H1 (cell line): ENCODE data around the gene RNF4. TPM values are rescaled to one million over a fixed set of nuclear protein-coding genes. Genes with fewer than 3 reads are reported as not detected.
"Not testable (repeated sequence)": the region's sequence is repeated elsewhere in the genome, so short reads cannot be mapped to it uniquely, and the experiment has no call there.

Experiments
- CTCF ChIA-PET: fragments of 300-600 bp; sonication (Branson Sonifier 250); formaldehyde crosslinking; loops from one replicate; lab custom pipeline; 2021; ENCODE audit not compliant: partially characterized antibody; lab: Charles Lee
- POLR2A ChIA-PET: fragments of 300-600 bp; sonication (Branson Sonifier 250); formaldehyde crosslinking; loops from one replicate; lab custom pipeline; 2021; ENCODE audit warnings: inconsistent platforms; ENCODE audit not compliant: partially characterized antibody; lab: Charles Lee
- DNase-seq, 2 experiments: peaks; one replicate each; pipeline versions ENCODE4 v3.0.0 to v3.0.0-alpha.2; 2010 to 2022; ENCODE audit warnings: low spot score in 2 of 2, low read depth in 1 of 2, mixed read lengths in 1 of 2
- FAIRE-seq: peaks from 2 replicates; lab custom pipeline; 2011; peaks lifted over from hg19 to GRCh38; lab: Jason Lieb, UNC
- H2AFZ ChIP-seq: 2 replicates; pipeline ENCODE4 v1.8.1; 2012; ENCODE audit warnings: low read length, inconsistent platforms
- H2AK5ac ChIP-seq: 2 replicates; pipeline ENCODE4 v1.6.1; 2013; ENCODE audit warnings: low read depth, low read length
- H2BK120ac ChIP-seq: replicated peaks from 2 replicates; pipeline ENCODE3; 2013; ENCODE audit warnings: low read depth, low read length, inconsistent platforms
- H2BK12ac ChIP-seq: 2 replicates; pipeline ENCODE4 v1.6.1; 2013; ENCODE audit warnings: low read depth, low read length
- H2BK15ac ChIP-seq: 2 replicates; pipeline ENCODE4 v1.6.1; 2013; ENCODE audit warnings: low read length
- H2BK20ac ChIP-seq: 2 replicates; pipeline ENCODE4 v1.6.1; 2013; ENCODE audit warnings: low read length
- H2BK5ac ChIP-seq: 2 replicates; pipeline ENCODE4 v1.6.1; 2013; ENCODE audit warnings: low read depth, low read length
- H3K14ac ChIP-seq: 2 replicates; pipeline ENCODE4 v1.6.1; 2013; ENCODE audit warnings: inconsistent platforms; ENCODE audit not compliant: insufficient read length
- H3K18ac ChIP-seq: 2 replicates; pipeline ENCODE4 v1.6.1; 2013; ENCODE audit warnings: low read length; ENCODE audit errors: extremely low read depth
- H3K23ac ChIP-seq: 2 replicates; pipeline ENCODE4 v1.6.1; 2013; ENCODE audit warnings: inconsistent platforms; ENCODE audit not compliant: insufficient read length
- H3K23me2 ChIP-seq: 2 replicates; pipeline ENCODE4 v1.6.1; 2013; ENCODE audit warnings: low read depth, low read length
- H3K27ac ChIP-seq: 2 replicates; pipeline ENCODE4 v1.6.1; 2011; ENCODE audit warnings: low read depth, low read length, inconsistent platforms
- H3K27me3 ChIP-seq, 4 experiments: replicated peaks in 1 of 4; 1 replicate in 1 of 4; 2 replicates in 3 of 4; pipeline versions ENCODE4 v1.6.1 to v1.8.1; 2011 to 2013; ENCODE audit warnings: low read length in 3 of 4, mild to moderate bottlenecking in 3 of 4, inconsistent platforms in 2 of 4, mixed read lengths in 2 of 4, moderate library complexity in 1 of 4; ENCODE audit not compliant: control insufficient read depth in 3 of 4, insufficient read depth in 3 of 4; ENCODE audit errors: extremely low read depth in 1 of 4
- H3K36me3 ChIP-seq, 4 experiments: 2 replicates each; pipeline versions ENCODE4 v1.6.1 to v1.8.1; 2011 to 2013; ENCODE audit warnings: mild to moderate bottlenecking in 4 of 4, low read length in 3 of 4, moderate library complexity in 2 of 4, control low read depth in 1 of 4, inconsistent platforms in 1 of 4; ENCODE audit not compliant: insufficient read depth in 4 of 4, control insufficient read depth in 2 of 4
- H3K4ac ChIP-seq: replicated peaks from 2 replicates; pipeline ENCODE3; 2013; ENCODE audit warnings: low read length, low read depth, mixed read lengths, inconsistent platforms; ENCODE audit not compliant: insufficient read length
- H3K4me1 ChIP-seq, 4 experiments: replicated peaks in 1 of 4; 1 replicate in 1 of 4; 2 replicates in 3 of 4; pipeline versions ENCODE4 v1.6.1 to v1.8.1; 2011 to 2013; ENCODE audit warnings: low read length in 3 of 4, inconsistent platforms in 2 of 4, mixed read lengths in 1 of 4; ENCODE audit not compliant: insufficient read depth in 4 of 4, control insufficient read depth in 3 of 4
- H3K4me2 ChIP-seq, 2 experiments: 2 replicates each; pipeline versions ENCODE4 v1.6.1 to v1.8.1; 2011 to 2013; ENCODE audit warnings: low read depth in 2 of 2, low read length in 2 of 2, control low read depth in 1 of 2, inconsistent platforms in 1 of 2, mild to moderate bottlenecking in 1 of 2; ENCODE audit not compliant: insufficient read depth in 1 of 2
- H3K4me3 ChIP-seq, 4 experiments: fragments of 200-600, 300-600 bp in 1 of 4; sonication (generic), shearing (Covaris generic), sonication (Bioruptor Twin) in 1 of 4; 2 replicates each; pipeline versions ENCODE4 v1.5.1 to v1.8.1; 2011 to 2016; ENCODE audit warnings: low read length in 4 of 4, low read depth in 3 of 4, control low read depth in 2 of 4, inconsistent platforms in 2 of 4, mild to moderate bottlenecking in 2 of 4, mixed read lengths in 1 of 4, moderate library complexity in 1 of 4; ENCODE audit not compliant: insufficient read depth in 2 of 4; ENCODE audit errors: extremely low read depth in 1 of 4
- H3K56ac ChIP-seq: replicated peaks from 2 replicates; pipeline ENCODE3; 2013; ENCODE audit warnings: low read depth, mild to moderate bottlenecking, mixed read lengths, low read length, inconsistent platforms; ENCODE audit not compliant: insufficient read length
- H3K79me1 ChIP-seq: 2 replicates; pipeline ENCODE4 v1.6.1; 2013; ENCODE audit warnings: low read depth, low read length, control low read depth
- H3K79me2 ChIP-seq, 2 experiments: 2 replicates each; pipeline versions ENCODE4 v1.6.1 to v1.8.1; 2012 to 2013; ENCODE audit warnings: low read length in 2 of 2, mild to moderate bottlenecking in 2 of 2, inconsistent platforms in 1 of 2; ENCODE audit not compliant: insufficient read depth in 2 of 2, control insufficient read depth in 1 of 2
- H3K9ac ChIP-seq, 4 experiments: replicated peaks in 1 of 4; 1 replicate in 1 of 4; 2 replicates in 3 of 4; pipeline versions ENCODE4 v1.6.1 to v1.8.1; 2011 to 2013; ENCODE audit warnings: low read depth in 3 of 4, low read length in 3 of 4, control low read depth in 2 of 4, mild to moderate bottlenecking in 2 of 4, moderate library complexity in 2 of 4, inconsistent platforms in 1 of 4; ENCODE audit errors: extremely low read depth in 1 of 4
- H3K9me3 ChIP-seq, 2 experiments: 2 replicates each; pipeline versions ENCODE4 v1.6.1 to v1.8.1; 2012 to 2013; ENCODE audit warnings: mild to moderate bottlenecking in 2 of 2, moderate library complexity in 2 of 2, control low read depth in 1 of 2, inconsistent platforms in 1 of 2, low read depth in 1 of 2, low read length in 1 of 2, mixed read lengths in 1 of 2; ENCODE audit not compliant: insufficient read depth in 2 of 2
- H4K20me1 ChIP-seq, 2 experiments: replicated peaks in 1 of 2; 2 replicates each; pipeline versions ENCODE3 to v1.8.1; 2011 to 2013; ENCODE audit warnings: inconsistent platforms in 2 of 2, low read length in 2 of 2, mild to moderate bottlenecking in 1 of 2; ENCODE audit not compliant: insufficient read depth in 2 of 2, control insufficient read depth in 1 of 2
- H4K5ac ChIP-seq: 2 replicates; pipeline ENCODE4 v1.6.1; 2013; ENCODE audit warnings: low read length, low read depth, mixed read lengths, inconsistent platforms; ENCODE audit not compliant: insufficient read length
- H4K8ac ChIP-seq: 2 replicates; pipeline ENCODE4 v1.8.0; 2013; ENCODE audit warnings: mild to moderate bottlenecking, moderate library complexity, low read length, inconsistent platforms; ENCODE audit not compliant: insufficient read depth; ENCODE audit errors: extremely low read depth
- H4K91ac ChIP-seq: replicated peaks from 2 replicates; pipeline ENCODE3; 2013; ENCODE audit warnings: low read length, mixed read lengths, inconsistent platforms; ENCODE audit not compliant: insufficient read length
- WGBS, 2 experiments: shearing (Covaris generic) in 1 of 2; methylation state at CpG; one replicate each; pipeline versions ENCODE4 v1.1.6 to v1.1.7; 2013 to 2015; ENCODE audit warnings: low lambda C conversion rate in 2 of 2, mixed read lengths in 2 of 2, inconsistent platforms in 1 of 2, low coverage in 1 of 2, missing lambda C conversion rate in 1 of 2; ENCODE audit not compliant: insufficient replicate concordance in 2 of 2, insufficient coverage in 1 of 2, insufficient read length in 1 of 2; ENCODE audit errors: extremely low coverage in 1 of 2, missing lambda C conversion rate in 1 of 2; 5-methylcytosine and 5-hydroxymethylcytosine counted together
- polyA plus RNA-seq, 7 experiments: library from polyadenylated mRNA; depleted of rRNA in 3 of 7; stranded (reverse) in 5 of 7; unstranded in 2 of 7; fragments of >200 nt in 5 of 7; fragments of 200-250 nt in 2 of 7; gene quantifications; 1 replicate in 5 of 7; 2 replicates in 1 of 7; 4 replicates in 1 of 7; pipeline versions ENCODE4 v1.2.1 to v1.2.3, GENCODE V29; 2011 to 2013; ENCODE audit warnings: missing spikeins in 2 of 7, mixed read lengths in 2 of 7
- total RNA-seq: library from RNA; stranded (reverse); fragmentation: NEBNext Ultra II Directional; extraction: Animal tissue kit (Norgen Biotek cat#: 25700); gene quantifications from 2 replicates; pipeline ENCODE4 v1.2.1, GENCODE V29; 2021

RNF4 gene
- total and polyA plus RNA-seq, 2 of the 8 experiments (the other 6 are each of a cell fraction or from before 2014, with no cell fraction given): 68.2 to 78.9 TPM

- ChIA-PET CTCF (interaction anchor here (1.2 kb wide), 1 partner anchor 125 kb away, joined by 3 read pairs; no protein-coding TSS in a partner anchor), POLR2A (interaction anchor here (3.6 kb wide), 1 partner anchor 11 kb away, joined by 14 read pairs; the partner anchor contains the start of gene FAM193A)
- H4K20me1 ChIP-seq, H2BK5ac ChIP-seq, FAIRE-seq, H3K4me3 ChIP-seq, H4K8ac ChIP-seq, H2BK20ac ChIP-seq, H3K23me2 ChIP-seq, H4K5ac ChIP-seq, DNase-seq, H3K56ac ChIP-seq, H3K9ac ChIP-seq, H4K91ac ChIP-seq, H3K14ac ChIP-seq, H3K4me1 ChIP-seq, H3K23ac ChIP-seq, H3K4me2 ChIP-seq, H3K27ac ChIP-seq, H2AK5ac ChIP-seq, H3K79me1 ChIP-seq, H3K36me3 ChIP-seq, H3K4ac ChIP-seq, H3K27me3 ChIP-seq, H2BK120ac ChIP-seq, H2BK12ac ChIP-seq, H3K9me3 ChIP-seq, H2BK15ac ChIP-seq, H3K18ac ChIP-seq, H2AFZ ChIP-seq: not testable (repeated sequence)
- H3K79me2 ChIP-seq: peaks cover 28 to 92% of the 10 kb centered on the region in 2 experiments
- 94% methylated on average over 16 of the region's 16 CpGs; no CpG with 5 or more reads in 1 of the 2 experiments for WGBS, 2 experiments
Observed at GRCh38 chr4:2546961-2547691, 78.2 kb downstream of the RNF4 start.
